Activated gamma-delta T cell (primary cell): ENCODE measurements around the gene TMEM156.
"Not testable (repeated sequence)": the region's sequence is repeated elsewhere in the genome, so short reads cannot be mapped to it uniquely, and the experiment has no call there.

Source experiments
- DNase-seq: peaks from one replicate; lab custom pipeline; 2025; lab: John Stamatoyannopoulos, UW

Gene TMEM156

GRCh38 chr4:38990241-38990640, 42.0 kb downstream of the TMEM156 start:
- no peak for DNase-seq

GRCh38 chr4:38989487-38989886, 42.7 kb downstream of the TMEM156 start:
- no peak for DNase-seq

- not testable (repeated sequence) for DNase-seq
Observed at GRCh38 chr4:38988353-38988752, 43.9 kb downstream of the TMEM156 start.

GRCh38 chr4:38987491-38987890, 44.7 kb downstream of the TMEM156 start:
- no peak for DNase-seq

GRCh38 chr4:38985410-38986100, 46.7 kb downstream of the TMEM156 start:
- no peak for DNase-seq

GRCh38 chr4:38983787-38984598, 48.2 kb downstream of the TMEM156 start:
- no peak for DNase-seq

- no peak for DNase-seq
Observed at GRCh38 chr4:38983291-38983690, 48.9 kb downstream of the TMEM156 start.

GRCh38 chr4:38982361-38983095, 49.7 kb downstream of the TMEM156 start:
- no peak for DNase-seq

- no peak for DNase-seq
Observed at GRCh38 chr4:38980903-38981676, 51.1 kb downstream of the TMEM156 start.

- no peak for DNase-seq
Observed at GRCh38 chr4:38979511-38980230, 52.5 kb downstream of the TMEM156 start.

- DNase-seq: no peak
Observed at GRCh38 chr4:38979081-38979480, 53.1 kb downstream of the TMEM156 start.

GRCh38 chr4:38976308-38976707, 55.9 kb downstream of the TMEM156 start:
- no peak for DNase-seq

GRCh38 chr4:38968668-38969067, 63.5 kb downstream of the TMEM156 start:
- no peak for DNase-seq

GRCh38 chr4:38967260-38968095, 64.7 kb downstream of the TMEM156 start:
- no peak for DNase-seq

GRCh38 chr4:38965866-38966265, 66.3 kb downstream of the TMEM156 start:
- no peak for DNase-seq

GRCh38 chr4:38964942-38965775, 67.0 kb downstream of the TMEM156 start:
- no peak for DNase-seq

GRCh38 chr4:38959248-38959647, 73.0 kb downstream of the TMEM156 start:
- DNase-seq: not testable (repeated sequence)

GRCh38 chr4:38958453-38959190, 73.6 kb downstream of the TMEM156 start:
- no peak for DNase-seq

GRCh38 chr4:38957893-38958292, 74.3 kb downstream of the TMEM156 start:
- DNase-seq: no peak
